IPS DF 4.7 (cell line): ENCODE measurements around the gene NAA11.
"Not testable (repeated sequence)": the region's sequence is repeated elsewhere in the genome, so short reads cannot be mapped to it uniquely, and the experiment has no call there.

Experiments used
- DNase-seq: peaks from one replicate; pipeline ENCODE4 v3.0.0-alpha.2; 2013; ENCODE audit warnings: low spot score; ENCODE audit errors: extremely low read depth

The NAA11 gene

GRCh38 chr4:79308971-79309370 is 16.9 kb downstream of the NAA11 start:
- DNase-seq, result no peak

- DNase-seq, result no peak
Observed at GRCh38 chr4:79308137-79308536, 17.7 kb downstream of the NAA11 start.

GRCh38 chr4:79306795-79307194 is 19.1 kb downstream of the NAA11 start:
- DNase-seq, result no peak

- DNase-seq, result no peak
Observed at GRCh38 chr4:79300280-79300679, 25.6 kb downstream of the NAA11 start.

- no peak for DNase-seq
Observed at GRCh38 chr4:79298484-79298883, 27.4 kb downstream of the NAA11 start.

- no peak for DNase-seq
Observed at GRCh38 chr4:79298027-79298426, 27.8 kb downstream of the NAA11 start.

GRCh38 chr4:79297479-79297878 is 28.4 kb downstream of the NAA11 start:
- no peak for DNase-seq

- DNase-seq, result no peak
Observed at GRCh38 chr4:79296768-79297428, 29.0 kb downstream of the NAA11 start.

GRCh38 chr4:79295086-79295485 is 30.8 kb downstream of the NAA11 start:
- DNase-seq, result no peak

- no peak for DNase-seq
Observed at GRCh38 chr4:79294064-79294463, 31.8 kb downstream of the NAA11 start.

- no peak for DNase-seq
Observed at GRCh38 chr4:79292008-79292407, 33.9 kb downstream of the NAA11 start.

GRCh38 chr4:79290376-79290775 is 35.5 kb downstream of the NAA11 start:
- DNase-seq, result no peak

GRCh38 chr4:79288185-79288584 is 37.7 kb downstream of the NAA11 start:
- DNase-seq, result no peak

- DNase-seq, result no peak
Observed at GRCh38 chr4:79287718-79288117, 38.1 kb downstream of the NAA11 start.

GRCh38 chr4:79287076-79287475 is 38.8 kb downstream of the NAA11 start:
- DNase-seq, result no peak

GRCh38 chr4:79281566-79282359 is 44.1 kb downstream of the NAA11 start:
- DNase-seq, result no peak

GRCh38 chr4:79277467-79277866 is 48.4 kb downstream of the NAA11 start:
- not testable (repeated sequence) for DNase-seq

GRCh38 chr4:79273915-79274314 is 51.9 kb downstream of the NAA11 start:
- no peak for DNase-seq

GRCh38 chr4:79272761-79273160 is 53.1 kb downstream of the NAA11 start:
- DNase-seq, result no peak

GRCh38 chr4:79272126-79272525 is 53.7 kb downstream of the NAA11 start:
- no peak for DNase-seq

GRCh38 chr4:79267671-79268070 is 58.2 kb downstream of the NAA11 start:
- DNase-seq, result no peak
